Vagina (tissue), 2 donors: ENCODE measurements around the gene ZCCHC3.

Source experiments
- CTCF ChIP-seq, 3 experiments: fragments of 450-650 bp in 2 of 3; fragments of 200-600 bp in 1 of 3; sonication (generic) in 1 of 3; IDR thresholded peaks; one replicate each; pipeline ENCODE4 v1.5.1; 2017 to 2019; ENCODE audit warnings: antibody characterized with exemption in 3 of 3, mild to moderate bottlenecking in 2 of 3, moderate library complexity in 2 of 3
- POLR2A ChIP-seq, 2 donors: fragments of 450-650 bp; IDR thresholded peaks; one replicate each; pipeline ENCODE4 v1.6.1; 2017; ENCODE audit warnings: antibody characterized with exemption in 2 of 2, mild to moderate bottlenecking in 2 of 2, moderate library complexity in 2 of 2
- POLR2AphosphoS5 ChIP-seq, 2 donors: sonication (generic); formaldehyde crosslinking; IDR thresholded peaks; one replicate each; pipeline ENCODE4 v1.9.0; 2017; ENCODE audit warnings: antibody characterized with exemption in 2 of 2, mild to moderate bottlenecking in 2 of 2, low read depth in 1 of 2; ENCODE audit not compliant: insufficient read depth in 1 of 2

- TF ChIP-seq CTCF (IDR thresholded peaks at IDR 0.05) (peak; percentile 80 to 94 (median 91)), POLR2A (IDR thresholded peaks at IDR 0.05) (no peak), POLR2AphosphoS5 (IDR thresholded peaks at IDR 0.05; ENCODE audit: insufficient read depth in 1 of 2, low read depth in 1 of 2) (peak; percentile 25 to 52)
Measured at GRCh38 chr20:266596-267562, 30.5 kb upstream of the ZCCHC3 start.
